Suprapubic skin (tissue), 4 donors: ENCODE data around the gene C3orf22. TPM values are rescaled to one million over a fixed set of nuclear protein-coding genes. Genes with fewer than 3 reads are reported as not detected.

Experiments
- DNase-seq, 2 donors: peaks; one replicate each; pipeline ENCODE4 v3.0.0-alpha.2; 2019; ENCODE audit warnings: low spot score in 2 of 2
- H3K27ac ChIP-seq: fragments of 200-600 bp; sonication (generic); one replicate; pipeline ENCODE4 v1.5.1; 2019
- H3K27me3 ChIP-seq: fragments of 200-600 bp; sonication (generic); one replicate; pipeline ENCODE4 v1.5.1; 2019
- H3K36me3 ChIP-seq: fragments of 200-600 bp; sonication (generic); one replicate; pipeline ENCODE4 v1.5.1; 2019
- H3K4me1 ChIP-seq: fragments of 200-600 bp; sonication (generic); one replicate; pipeline ENCODE4 v1.5.1; 2019
- H3K4me3 ChIP-seq: fragments of 200-600 bp; sonication (generic); one replicate; pipeline ENCODE4 v1.5.1; 2019; ENCODE audit warnings: mild to moderate bottlenecking
- H3K9me3 ChIP-seq: fragments of 200-600 bp; sonication (generic); one replicate; pipeline ENCODE4 v1.5.1; 2019
- CTCF ChIP-seq, 2 donors: fragments of 200-600 bp in 1 of 2; fragments of 450-650 bp in 1 of 2; sonication (generic) in 1 of 2; IDR thresholded peaks; one replicate each; pipeline ENCODE4 v1.5.1; 2016 to 2019; ENCODE audit warnings: antibody characterized with exemption in 2 of 2, mild to moderate bottlenecking in 1 of 2, moderate library complexity in 1 of 2
- EP300 ChIP-seq: sonication (generic); formaldehyde crosslinking; IDR thresholded peaks from one replicate; pipeline ENCODE4 v1.6.1; 2017; ENCODE audit warnings: antibody characterized with exemption
- POLR2A ChIP-seq, 2 donors: fragments of 450-650 bp; IDR thresholded peaks; one replicate each; pipeline ENCODE4 v1.6.1; 2017; ENCODE audit warnings: antibody characterized with exemption in 2 of 2, mild to moderate bottlenecking in 2 of 2, moderate library complexity in 2 of 2
- POLR2AphosphoS5 ChIP-seq, 3 donors: sonication (generic); formaldehyde crosslinking; IDR thresholded peaks; one replicate each; pipeline ENCODE4 v1.6.1; 2017; ENCODE audit warnings: antibody characterized with exemption in 3 of 3
- WGBS: methylation state at CpG from one replicate; pipeline ENCODE4 v1.1.5; 2018; 5-methylcytosine and 5-hydroxymethylcytosine counted together
- total RNA-seq, 4 donors: library from RNA; depleted of rRNA; stranded (reverse); fragments of >200 nt; gene quantifications; one replicate each; pipeline ENCODE4 v1.1.0, GENCODE V29; 2016

C3orf22 gene
- total RNA-seq, 4 donors from 2014 or later = not detected

- no peak overlapping the region for H3K27ac ChIP-seq
- no peak overlapping the region for H3K4me3 ChIP-seq
- peaks cover 48% of the 10 kb centered on the region for H3K27me3 ChIP-seq
- H3K36me3 ChIP-seq = no peaks in the 10 kb centered on the region
- 64% methylated on average over 18 of the region's 24 CpGs for WGBS
- peaks cover 9% of the 10 kb centered on the region for H3K4me1 ChIP-seq
- TF ChIP-seq CTCF (IDR thresholded peaks at IDR 0.05) (no peak), POLR2A (IDR thresholded peaks at IDR 0.05) (no peak), POLR2AphosphoS5 (IDR thresholded peaks at IDR 0.05) (no peak), EP300 (no peak)
- peak; percentile 56 to 69 for DNase-seq
- H3K9me3 ChIP-seq = no peaks in the 10 kb centered on the region
These were observed 17.6 kb downstream of the C3orf22 start for GRCh38 chr3:126540951-126541627.

- TF ChIP-seq POLR2A (IDR thresholded peaks at IDR 0.05) (no peak), EP300 (no peak), POLR2AphosphoS5 (IDR thresholded peaks at IDR 0.05) (no peak), CTCF (IDR thresholded peaks at IDR 0.05) (no peak)
- Histone ChIP-seq H3K27ac (no peak overlapping the region), H3K4me1 (peaks cover 9% of the 10 kb centered on the region), H3K4me3 (no peak overlapping the region), H3K27me3 (peaks cover 53% of the 10 kb centered on the region), H3K9me3 (no peaks in the 10 kb centered on the region), H3K36me3 (no peaks in the 10 kb centered on the region)
- 15% methylated on average over 9 of the region's 9 CpGs for WGBS
- peak; percentile 48 to 59 for DNase-seq
These were observed 18.3 kb downstream of the C3orf22 start for GRCh38 chr3:126540342-126540849.

- no peak for TF ChIP-seq EP300
- H3K27ac ChIP-seq = no peak overlapping the region
- DNase-seq = peak in 1 of 2 donors; percentile 36
- H3K9me3 ChIP-seq = no peaks in the 10 kb centered on the region
- peaks cover 59% of the 10 kb centered on the region for H3K27me3 ChIP-seq
- no peaks in the 10 kb centered on the region for H3K36me3 ChIP-seq
- no peak overlapping the region for H3K4me3 ChIP-seq
- peaks cover 9% of the 10 kb centered on the region for H3K4me1 ChIP-seq
- WGBS = 95% methylated on average over 10 of the region's 10 CpGs
These were observed 19.0 kb downstream of the C3orf22 start for GRCh38 chr3:126539558-126540250.

DNA sequence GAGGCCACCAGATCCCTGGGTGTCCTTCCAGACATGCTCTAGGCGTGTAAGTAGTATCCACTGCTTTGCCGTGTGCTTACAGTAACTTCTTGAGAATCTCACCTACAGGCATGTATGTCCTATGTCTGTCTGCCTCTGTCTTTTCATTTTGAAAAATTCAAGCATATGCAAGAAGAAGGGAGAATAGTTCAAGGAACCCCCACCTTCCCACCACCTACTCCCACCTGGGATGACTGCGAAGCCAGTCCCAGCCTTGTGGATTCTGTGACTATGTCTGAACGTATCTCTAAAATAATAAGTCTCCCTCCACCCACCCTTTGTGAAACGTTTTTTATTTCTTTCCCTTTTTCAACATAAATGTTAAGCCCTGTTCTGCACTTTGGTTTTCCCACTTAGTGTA, 19.8 kb downstream of the C3orf22 start:
- 38% methylated on average over 5 of the region's 5 CpGs for whole genome bisulfite sequencing
- Histone ChIP-seq H3K36me3 (no peaks in the 10 kb centered on the region), H3K9me3 (no peaks in the 10 kb centered on the region), H3K27ac (no peak overlapping the region), H3K4me3 (no peak overlapping the region), H3K27me3 (peaks cover 64% of the 10 kb centered on the region), H3K4me1 (peaks cover 9% of the 10 kb centered on the region)
- no peak for DNase-seq
- TF ChIP-seq EP300 (no peak), CTCF (IDR thresholded peaks at IDR 0.05) (no peak), POLR2AphosphoS5 (IDR thresholded peaks at IDR 0.05) (no peak), POLR2A (IDR thresholded peaks at IDR 0.05) (no peak)

- H3K4me1 ChIP-seq = peaks cover 9% of the 10 kb centered on the region
- 70% methylated on average over 8 of the region's 9 CpGs for WGBS
- peaks cover 64% of the 10 kb centered on the region for H3K27me3 ChIP-seq
- TF ChIP-seq POLR2AphosphoS5 (IDR thresholded peaks at IDR 0.05) (no peak), CTCF (IDR thresholded peaks at IDR 0.05) (no peak), EP300 (no peak), POLR2A (IDR thresholded peaks at IDR 0.05) (no peak)
- H3K36me3 ChIP-seq = no peaks in the 10 kb centered on the region
- no peaks in the 10 kb centered on the region for H3K9me3 ChIP-seq
- peak; percentile 48 to 60 for DNase-seq
- H3K4me3 ChIP-seq = no peak overlapping the region
- H3K27ac ChIP-seq = no peak overlapping the region
These were observed 20.4 kb downstream of the C3orf22 start for GRCh38 chr3:126538316-126538715.
